Urothelium cell line (cell line): ENCODE measurements around the gene SFTA2.
A peak's percentile ranks its signal among the peaks of the same experiment; 100 is the strongest.
"Not testable (repeated sequence)": the region's sequence is repeated elsewhere in the genome, so short reads cannot be mapped to it uniquely, and the experiment has no call there.

Experiments used
- DNase-seq: peaks from one replicate; pipeline ENCODE4 v3.0.0; 2011; ENCODE audit warnings: low spot score, mixed read lengths
- FAIRE-seq: peaks from 2 replicates; lab custom pipeline; 2011; peaks lifted over from hg19 to GRCh38; lab: Jason Lieb, UNC

Gene SFTA2

GRCh38 chr6:30944051-30944450 is 12.1 kb upstream of the SFTA2 start:
- FAIRE-seq (no peak), DNase-seq (no peak)

DNA sequence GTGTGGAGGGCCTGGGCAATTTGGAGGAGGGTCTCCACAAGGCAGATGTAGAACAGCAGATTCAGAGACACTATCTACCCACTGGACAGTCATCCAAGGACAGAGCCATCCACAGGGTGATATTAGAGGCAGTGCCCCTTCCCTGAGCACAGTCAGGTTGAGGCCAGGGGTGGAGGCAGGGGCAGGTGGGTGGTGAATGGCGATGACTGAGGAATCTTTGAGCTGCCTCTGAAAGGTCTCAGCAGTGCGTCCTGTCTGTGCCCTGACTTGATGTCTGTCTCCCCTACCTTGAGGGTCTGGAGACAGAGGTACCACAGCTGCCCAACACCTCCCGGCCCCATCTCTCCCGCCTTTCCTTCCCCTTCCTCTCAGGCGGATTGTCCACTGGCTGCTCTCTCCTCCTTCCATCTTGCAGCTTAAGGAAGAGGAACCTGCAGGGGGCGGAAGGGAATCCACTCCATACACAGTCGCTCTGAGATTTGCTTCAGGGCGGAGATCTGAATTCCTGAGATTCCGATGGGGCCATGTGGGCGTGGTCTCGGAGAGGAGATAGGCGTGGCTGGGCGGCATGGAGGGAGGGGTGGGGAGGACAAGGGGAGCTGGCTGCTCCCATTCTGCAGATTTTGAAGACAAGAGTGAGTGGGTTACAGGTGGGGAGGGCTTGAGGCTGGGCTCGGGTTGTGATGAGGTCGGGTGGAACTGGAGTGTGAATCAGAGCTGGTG is 10.5 kb upstream of the SFTA2 start:
- FAIRE-seq, result peak; percentile 83

DNA sequence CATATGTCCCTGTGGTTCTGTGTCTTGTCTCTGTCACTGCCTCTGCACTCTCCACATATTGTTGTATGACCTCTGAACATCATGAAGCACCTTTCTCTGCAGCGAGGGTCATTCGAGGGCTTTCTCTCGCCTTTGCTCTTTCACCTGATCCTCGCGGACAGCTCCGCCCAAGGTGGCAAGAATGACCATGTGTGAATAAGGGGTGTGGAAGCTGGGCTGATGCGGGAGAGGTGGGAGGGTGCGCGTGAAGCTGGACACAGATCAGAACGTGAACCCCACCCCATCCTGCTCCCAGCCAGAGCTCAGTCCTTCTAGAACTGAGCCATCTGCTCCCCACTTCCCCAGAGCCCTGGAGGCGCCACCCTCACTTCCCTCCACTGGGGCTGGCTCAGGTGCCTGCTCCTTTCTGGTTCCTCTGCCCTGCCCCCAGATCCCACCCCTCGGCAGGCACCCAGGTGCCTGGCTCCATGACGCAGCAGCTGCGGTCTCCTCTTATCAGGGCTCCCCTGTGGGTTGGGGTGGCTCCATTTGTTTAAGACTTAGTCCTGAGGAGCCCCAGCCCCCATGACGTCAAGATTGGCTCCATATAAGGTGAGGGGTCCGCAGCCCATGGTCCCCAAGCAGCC is 8.5 kb upstream of the SFTA2 start, which contains the start of gene MUCL3:
MUCL3 (plus strand) TSS at position 613 of the 626 bp plus-strand sequence. CDS start 27 bp downstream, outside the sequence.
- DNase-seq (no peak), FAIRE-seq (no peak)

More for the DNA sequence above, 10.5 kb upstream of the SFTA2 start:
- DNase-seq, result peak; percentile 94

GRCh38 chr6:30939473-30939872 is 7.5 kb upstream of the SFTA2 start:
- FAIRE-seq (no peak), DNase-seq (no peak)

DNA sequence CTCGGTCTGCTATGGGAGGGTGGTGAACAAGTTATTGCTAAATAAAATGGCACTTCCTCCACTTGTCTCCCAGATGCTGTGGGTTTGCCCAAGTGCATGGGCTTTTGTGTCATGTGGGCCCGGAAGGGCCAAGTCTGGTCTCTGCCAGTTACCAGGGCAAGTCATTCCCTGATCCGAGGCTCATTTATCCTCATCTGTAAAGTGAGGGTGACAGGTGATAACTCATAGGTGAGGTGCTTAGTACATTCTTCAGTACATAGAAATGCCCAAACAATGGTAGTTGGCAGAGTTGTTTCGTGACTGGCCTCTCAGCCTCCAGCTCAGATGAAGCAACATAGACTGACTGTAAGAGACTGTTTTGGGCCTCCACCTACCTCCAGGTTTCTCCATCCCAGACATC is 6.8 kb upstream of the SFTA2 start:
- FAIRE-seq (no peak), DNase-seq (no peak)

DNA sequence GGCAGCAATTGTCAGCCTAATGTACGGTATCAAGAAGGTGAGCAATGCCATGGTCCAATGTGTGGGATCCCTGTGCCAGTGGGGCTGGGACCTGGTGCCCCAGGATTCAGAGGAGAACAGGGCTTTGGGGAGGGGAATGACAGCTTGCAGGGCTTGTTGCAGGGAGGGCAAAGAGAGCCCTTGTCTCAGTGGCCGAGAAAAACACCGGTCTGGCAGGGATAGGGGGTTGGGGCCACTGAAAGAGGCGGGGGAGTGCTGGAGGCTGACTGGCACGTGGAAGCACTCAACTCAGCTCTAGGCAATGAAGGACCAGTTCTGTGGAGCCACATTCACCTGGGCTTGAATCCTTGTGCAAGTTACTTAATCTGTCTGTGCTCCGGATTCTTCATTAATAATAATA is 5.3 kb upstream of the SFTA2 start:
- no peak for DNase-seq
- no peak for FAIRE-seq

- DNase-seq (peak; percentile 18), FAIRE-seq (no peak)
Observed at GRCh38 chr6:30935018-30935417, 3.0 kb upstream of the SFTA2 start.

DNA sequence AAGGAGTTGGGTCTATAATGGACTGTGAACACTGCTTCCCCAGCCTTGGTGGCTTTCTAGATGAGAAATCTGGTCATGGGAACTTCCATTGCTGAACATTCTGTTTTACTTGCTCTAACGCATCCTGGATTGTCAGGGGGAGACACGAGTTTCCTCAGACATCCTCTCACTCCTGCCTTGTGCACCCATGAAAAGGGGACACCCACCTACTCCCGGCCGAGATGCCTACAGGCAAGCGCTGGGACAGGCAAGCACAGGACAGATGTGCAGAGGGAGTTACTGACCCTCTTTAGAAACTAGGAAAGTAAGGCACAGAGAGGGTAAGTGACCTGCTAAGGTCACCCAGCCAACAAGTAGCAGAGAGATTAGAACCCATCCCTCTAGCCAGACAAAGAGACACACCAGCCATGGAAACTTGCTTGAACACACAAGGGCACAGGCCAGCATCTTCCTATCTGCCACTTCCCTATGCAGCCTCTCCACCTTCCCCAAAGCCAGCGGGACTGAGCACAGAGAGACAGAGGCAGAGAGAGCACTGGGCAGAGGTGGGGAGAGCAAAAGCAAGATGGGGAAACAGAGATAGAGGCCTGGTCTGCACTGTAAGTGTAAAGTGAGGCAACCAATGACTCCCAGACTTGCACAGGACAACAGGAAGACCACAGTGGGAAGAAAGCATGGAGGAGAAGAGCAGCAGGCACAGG is 845 bp upstream of the SFTA2 start:
- DNase-seq (no peak), FAIRE-seq (no peak)

- FAIRE-seq (no peak), DNase-seq (no peak)
Observed at GRCh38 chr6:30931272-30931671, 698 bp downstream of the SFTA2 start.

DNA sequence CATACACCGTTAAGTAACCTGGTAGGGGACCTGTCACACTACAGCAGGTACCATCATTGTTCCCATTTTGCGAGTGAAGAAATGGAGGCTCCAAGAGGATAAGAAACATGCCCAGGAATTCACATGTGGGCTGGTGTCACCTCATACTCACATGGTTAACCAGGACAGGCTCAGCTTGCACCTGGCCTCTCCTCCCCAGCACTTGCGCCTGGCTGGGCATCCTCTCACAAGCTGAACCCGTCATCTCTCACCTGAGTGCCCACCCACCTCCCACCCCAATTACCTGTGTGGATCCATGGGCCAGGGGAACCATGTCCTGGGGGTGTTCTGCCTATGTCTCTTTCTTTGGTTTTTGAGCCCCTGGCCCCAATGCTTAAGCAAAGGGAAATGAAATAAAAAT is 1.5 kb downstream of the SFTA2 start:
- DNase-seq (no peak), FAIRE-seq (no peak)

- FAIRE-seq (no peak), DNase-seq (no peak)
Observed at GRCh38 chr6:30928677-30929076, 3.3 kb downstream of the SFTA2 start.

DNA sequence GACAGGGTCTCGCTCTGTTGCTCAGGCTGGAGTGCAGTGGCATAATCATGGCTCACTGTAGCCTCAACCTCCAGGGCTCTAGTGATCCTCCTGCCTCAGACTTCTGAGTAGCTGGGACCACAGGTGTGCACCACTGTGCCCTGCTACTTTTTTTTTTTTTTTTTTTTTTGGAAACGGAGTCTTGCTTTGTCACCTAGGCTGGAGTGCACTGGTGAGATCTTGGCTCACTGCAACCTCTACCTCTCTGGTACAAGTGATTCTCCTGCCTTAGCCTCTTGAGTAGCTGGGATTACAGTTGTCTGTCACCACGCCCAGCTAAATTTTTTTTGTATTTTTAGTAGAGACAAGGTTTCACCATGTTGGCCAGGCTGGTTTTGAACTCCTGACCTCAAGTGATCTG is 4.9 kb downstream of the SFTA2 start:
- not testable (repeated sequence) for DNase-seq, FAIRE-seq

GRCh38 chr6:30926644-30927043 is 5.3 kb downstream of the SFTA2 start:
- DNase-seq (no peak), FAIRE-seq (no peak)

GRCh38 chr6:30924040-30924627 is 7.8 kb downstream of the SFTA2 start:
- not testable (repeated sequence) for FAIRE-seq, DNase-seq

GRCh38 chr6:30922447-30922852 is 9.5 kb downstream of the SFTA2 start:
- FAIRE-seq, result no peak
- DNase-seq, result peak; percentile 38

- FAIRE-seq, result no peak
- DNase-seq, result no peak
Observed at GRCh38 chr6:30918670-30919069, 13.3 kb downstream of the SFTA2 start.

DNA sequence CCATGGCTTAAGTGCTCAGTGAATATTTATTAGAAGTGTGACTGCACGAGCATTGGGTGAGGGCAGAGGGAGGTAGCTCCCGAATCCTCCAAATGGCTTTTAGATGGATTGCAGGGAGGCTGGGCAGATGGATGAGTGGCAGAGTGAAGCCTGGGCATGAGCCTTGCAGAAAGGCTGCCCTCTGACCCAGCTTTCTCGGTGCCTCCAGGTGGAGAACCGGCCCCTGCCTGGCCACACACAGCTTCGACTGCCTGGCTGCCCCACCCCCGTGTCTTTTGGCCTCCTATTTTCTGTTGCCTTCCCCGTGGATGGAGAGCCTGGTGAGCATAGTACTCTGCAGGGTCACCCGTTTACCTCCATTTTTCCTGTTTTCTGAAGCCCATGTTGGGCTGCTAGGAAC is 14.5 kb downstream of the SFTA2 start:
- no peak for DNase-seq
- FAIRE-seq, result no peak

DNA sequence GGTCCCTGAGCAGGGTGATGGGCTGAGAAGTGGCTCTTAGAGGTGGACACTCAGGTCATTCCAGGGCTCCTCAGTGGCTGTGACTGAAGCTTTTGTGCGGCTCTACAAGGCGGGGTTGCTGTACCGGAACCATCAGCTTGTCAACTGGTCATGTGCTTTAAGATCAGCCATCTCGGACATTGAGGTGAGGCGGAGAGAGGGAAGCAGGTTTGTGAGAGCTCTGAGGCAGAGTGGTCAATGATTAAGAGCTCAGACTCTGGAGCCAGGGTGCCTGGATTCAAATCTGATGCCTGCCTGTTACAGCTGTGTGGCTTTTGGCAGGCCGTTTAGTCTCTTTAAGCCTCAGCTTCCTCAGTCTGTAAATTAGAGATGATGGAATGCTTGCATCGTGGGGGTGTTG is 14.9 kb downstream of the SFTA2 start:
- no peak for DNase-seq
- no peak for FAIRE-seq

DNA sequence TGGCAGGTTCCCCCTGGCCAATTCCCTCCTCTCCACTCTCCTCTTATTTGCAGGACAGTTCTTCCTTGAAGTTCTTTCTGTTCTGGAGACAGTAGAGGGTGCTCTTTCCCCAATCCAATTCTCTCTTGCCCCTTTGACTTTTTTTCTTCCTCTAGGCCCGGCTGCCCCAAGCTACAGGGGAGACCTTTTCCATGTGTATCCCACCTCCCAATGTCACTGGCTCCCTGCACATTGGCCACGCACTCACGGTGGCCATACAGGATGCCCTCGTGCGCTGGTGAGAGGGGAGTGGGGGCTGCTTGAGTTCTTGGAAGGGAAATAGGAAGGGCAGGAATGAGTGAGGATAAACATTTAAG is 16.4 kb downstream of the SFTA2 start:
- FAIRE-seq, result no peak
- DNase-seq, result peak; percentile 77

DNA sequence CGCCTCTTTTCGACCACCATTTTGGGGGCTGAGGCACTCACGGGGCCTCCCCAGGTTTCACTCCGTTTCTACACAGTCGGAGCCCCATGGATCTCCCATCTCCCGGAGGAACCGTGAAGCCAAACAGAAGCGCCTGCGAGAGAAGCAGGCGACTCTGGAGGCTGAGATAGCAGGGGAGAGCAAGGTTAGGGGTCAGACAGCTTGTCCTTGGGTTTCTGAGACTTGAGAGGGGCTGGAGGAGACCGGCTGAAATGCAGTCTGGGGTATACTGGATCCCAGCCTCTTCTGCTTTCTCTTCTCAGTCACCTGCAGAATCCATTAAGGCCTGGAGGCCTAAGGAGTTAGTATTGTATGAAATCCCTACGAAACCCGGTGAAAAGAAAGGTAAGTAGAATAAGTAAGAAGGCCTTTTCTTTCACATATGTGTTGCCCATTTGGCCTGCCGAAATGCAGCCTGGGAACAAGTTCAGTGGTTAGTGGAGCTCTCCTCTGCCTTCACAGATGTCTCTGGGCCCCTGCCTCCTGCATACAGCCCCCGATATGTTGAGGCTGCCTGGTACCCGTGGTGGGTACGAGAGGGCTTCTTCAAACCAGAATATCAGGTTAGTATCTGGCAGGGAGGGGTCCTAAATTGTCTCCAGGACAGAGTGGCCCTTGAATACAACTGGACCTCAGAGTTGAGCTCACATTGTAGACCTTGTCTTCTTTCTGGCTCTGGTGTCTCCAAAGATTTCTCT is 16.9 kb downstream of the SFTA2 start:
- DNase-seq (no peak), FAIRE-seq (no peak)
